ES-I3 (cell line): Measurements from ENCODE around the gene KLHL26.
"Not testable (repeated sequence)": the region's sequence is repeated elsewhere in the genome, so short reads cannot be mapped to it uniquely, and the experiment has no call there.

Experiments
- H3K36me3 ChIP-seq: 2 replicates; pipeline ENCODE4 v1.6.1; 2013; ENCODE audit warnings: mild to moderate bottlenecking, low read length, control low read depth, moderate library complexity; ENCODE audit not compliant: insufficient read depth
- H3K4me1 ChIP-seq: 2 replicates; pipeline ENCODE4 v1.6.1; 2013; ENCODE audit warnings: mild to moderate bottlenecking, control low read depth, low read length; ENCODE audit not compliant: insufficient read depth
- H3K9ac ChIP-seq: 2 replicates; pipeline ENCODE4 v1.6.1; 2013; ENCODE audit warnings: low read depth, mild to moderate bottlenecking, low read length, moderate library complexity
- H3K9me3 ChIP-seq: 2 replicates; pipeline ENCODE4 v1.6.1; 2013; ENCODE audit warnings: mild to moderate bottlenecking, low read length, moderate library complexity; ENCODE audit not compliant: control insufficient read depth, insufficient read depth

KLHL26 gene

GRCh38 chr19:18668744-18669523, 32.1 kb downstream of the KLHL26 start:
- H3K9me3 ChIP-seq = no peaks in the 10 kb centered on the region
- no peaks in the 10 kb centered on the region for H3K4me1 ChIP-seq
- H3K36me3 ChIP-seq = no peaks in the 10 kb centered on the region; the same call in 1 of the 2 replicates
- no peak overlapping the region for H3K9ac ChIP-seq

GRCh38 chr19:18669524-18669817, 32.6 kb downstream of the KLHL26 start:
- H3K9me3 ChIP-seq = no peaks in the 10 kb centered on the region
- H3K9ac ChIP-seq = no peak overlapping the region
- no peaks in the 10 kb centered on the region for H3K4me1 ChIP-seq
- H3K36me3 ChIP-seq = no peaks in the 10 kb centered on the region; the same call in 1 of the 2 replicates

DNA sequence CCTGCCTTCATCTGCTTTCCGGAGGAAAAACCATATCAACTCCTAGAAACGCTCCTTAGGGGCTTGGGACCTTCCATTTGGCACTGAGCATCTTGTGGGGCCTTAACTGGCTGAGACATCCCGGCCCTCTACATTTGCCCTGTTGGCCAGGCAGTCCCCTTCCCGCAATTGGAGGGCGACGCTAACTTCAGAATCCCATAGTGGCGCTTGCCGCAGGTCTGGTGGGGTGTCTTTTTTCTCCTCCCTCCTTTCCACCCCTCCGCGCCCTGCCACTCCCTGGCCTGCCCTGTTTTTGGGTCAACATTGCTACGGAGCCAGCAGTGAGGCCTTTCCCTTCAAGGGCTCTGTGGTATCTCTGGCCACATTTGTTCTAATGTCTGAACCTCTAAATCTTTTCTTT, 33.1 kb downstream of the KLHL26 start:
- no peaks in the 10 kb centered on the region for H3K4me1 ChIP-seq
- no peaks in the 10 kb centered on the region for H3K9me3 ChIP-seq
- no peaks in the 10 kb centered on the region; the same call in 1 of the 2 replicates for H3K36me3 ChIP-seq
- H3K9ac ChIP-seq = no peak overlapping the region

DNA sequence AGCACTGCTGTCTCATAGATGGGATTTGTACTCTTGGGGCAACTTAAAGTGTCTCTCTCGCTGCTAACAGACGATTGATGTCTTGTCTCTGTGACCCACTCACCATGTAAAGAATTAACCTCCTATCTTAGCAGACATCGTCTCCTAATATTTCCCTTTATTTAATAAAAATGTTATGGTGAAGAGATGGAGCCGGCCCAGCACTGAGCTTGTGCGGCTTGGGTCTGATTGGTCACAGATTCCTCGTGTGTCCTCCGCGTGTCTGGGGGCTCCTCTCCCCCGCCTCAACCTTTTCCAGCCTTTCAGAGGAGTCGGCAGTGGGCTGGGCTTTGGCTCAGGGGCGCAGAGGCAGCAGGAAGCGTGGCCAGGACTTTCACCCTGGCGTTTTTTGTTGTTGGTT, 33.5 kb downstream of the KLHL26 start:
- Histone ChIP-seq H3K36me3 (no peaks in the 10 kb centered on the region; the same call in 1 of the 2 replicates), H3K9me3 (no peaks in the 10 kb centered on the region), H3K4me1 (no peaks in the 10 kb centered on the region), H3K9ac (no peak overlapping the region)

DNA sequence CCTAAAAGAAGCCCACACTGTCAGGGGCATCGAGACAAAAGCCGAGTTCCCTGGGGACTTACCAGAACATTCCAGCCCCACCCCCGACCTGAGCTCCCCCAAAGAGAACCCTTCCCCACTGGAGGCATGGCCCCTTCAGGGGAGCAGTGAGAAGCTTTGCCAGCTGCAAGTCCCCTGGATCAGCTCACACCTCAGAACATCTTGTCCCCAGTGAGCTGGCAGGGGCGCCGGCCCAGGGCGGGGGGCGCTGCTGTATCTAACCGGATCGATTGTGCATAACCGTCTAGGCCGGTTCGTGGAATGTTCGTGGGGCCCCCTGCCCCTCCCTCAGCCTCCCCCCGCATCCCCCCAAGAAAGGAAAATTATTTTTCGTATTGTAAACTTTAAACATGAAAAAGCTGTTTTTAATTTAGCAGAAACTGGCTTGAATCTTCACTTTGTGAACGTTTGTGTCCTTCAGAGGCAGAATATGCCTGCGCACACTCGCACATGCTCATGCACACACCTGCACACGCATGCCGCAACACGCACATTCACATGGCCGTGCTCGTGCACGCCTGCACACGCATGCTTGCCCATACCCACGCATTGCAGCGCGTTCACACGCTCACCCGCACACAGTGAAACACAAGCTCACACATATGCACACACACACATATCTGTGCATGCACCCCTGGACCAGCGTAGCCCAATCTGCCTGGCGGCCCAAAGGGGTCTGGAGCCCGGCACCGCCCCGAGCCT, 34.6 kb downstream of the KLHL26 start:
- Histone ChIP-seq H3K9ac (no peak overlapping the region), H3K4me1 (no peaks in the 10 kb centered on the region), H3K9me3 (no peaks in the 10 kb centered on the region), H3K36me3 (no peaks in the 10 kb centered on the region; the same call in 1 of the 2 replicates)

GRCh38 chr19:18672044-18672451, 35.2 kb downstream of the KLHL26 start:
- no peaks in the 10 kb centered on the region for H3K9me3 ChIP-seq
- H3K36me3 ChIP-seq = no peaks in the 10 kb centered on the region; the same call in 1 of the 2 replicates
- no peaks in the 10 kb centered on the region for H3K4me1 ChIP-seq
- no peak overlapping the region for H3K9ac ChIP-seq

- no peaks in the 10 kb centered on the region; the same call in 1 of the 2 replicates for H3K36me3 ChIP-seq
- H3K9me3 ChIP-seq = no peaks in the 10 kb centered on the region
- no peak overlapping the region for H3K9ac ChIP-seq
- H3K4me1 ChIP-seq = peaks cover 1% of the 10 kb centered on the region; the same call in 1 of the 2 replicates
These were observed 35.9 kb downstream of the KLHL26 start for GRCh38 chr19:18672606-18673337.

DNA sequence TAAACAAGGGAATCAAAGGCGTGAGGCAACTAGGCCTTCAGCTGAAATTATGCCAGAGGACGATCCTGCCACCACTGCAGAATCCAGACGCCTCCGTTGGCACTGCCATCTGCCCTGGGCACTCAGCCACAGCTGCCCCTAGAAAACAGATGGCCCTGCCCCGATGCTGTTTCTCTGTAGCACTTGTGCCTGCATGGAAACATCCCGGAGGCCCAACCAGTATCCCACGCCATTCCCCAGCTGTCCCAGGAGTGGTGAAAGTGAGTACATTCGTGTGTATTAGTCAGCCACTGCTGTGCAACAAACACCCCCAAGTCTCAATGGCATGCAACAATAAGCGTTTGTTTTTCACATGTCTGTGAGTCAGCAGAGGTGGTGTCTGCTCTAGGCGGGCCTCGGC, 37.8 kb downstream of the KLHL26 start:
- Histone ChIP-seq H3K9ac (no peak overlapping the region), H3K36me3 (no peaks in the 10 kb centered on the region; the same call in 1 of the 2 replicates), H3K9me3 (no peaks in the 10 kb centered on the region), H3K4me1 (peaks cover 9% of the 10 kb centered on the region)

DNA sequence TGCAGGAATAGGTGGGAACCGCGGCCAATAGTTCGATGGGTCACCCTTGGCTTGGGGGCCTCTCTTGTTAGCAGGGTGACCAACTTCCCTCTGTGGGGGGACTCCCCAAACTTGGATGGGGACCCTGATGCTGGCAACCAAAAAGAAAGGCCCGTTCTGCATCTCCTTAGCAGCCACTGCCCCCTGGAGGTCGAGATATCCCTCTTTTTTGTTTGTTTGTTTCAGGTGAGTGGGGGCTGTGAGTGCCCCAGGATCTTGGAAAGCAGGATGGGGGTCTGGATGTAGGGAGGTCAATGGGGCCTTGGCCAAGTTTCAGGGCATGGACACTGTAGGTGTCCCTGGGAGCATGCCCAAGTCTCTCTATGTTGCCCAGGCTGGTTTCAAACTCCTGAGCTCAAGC, 39.0 kb downstream of the KLHL26 start:
- H3K4me1 ChIP-seq = peaks cover 9% of the 10 kb centered on the region

DNA sequence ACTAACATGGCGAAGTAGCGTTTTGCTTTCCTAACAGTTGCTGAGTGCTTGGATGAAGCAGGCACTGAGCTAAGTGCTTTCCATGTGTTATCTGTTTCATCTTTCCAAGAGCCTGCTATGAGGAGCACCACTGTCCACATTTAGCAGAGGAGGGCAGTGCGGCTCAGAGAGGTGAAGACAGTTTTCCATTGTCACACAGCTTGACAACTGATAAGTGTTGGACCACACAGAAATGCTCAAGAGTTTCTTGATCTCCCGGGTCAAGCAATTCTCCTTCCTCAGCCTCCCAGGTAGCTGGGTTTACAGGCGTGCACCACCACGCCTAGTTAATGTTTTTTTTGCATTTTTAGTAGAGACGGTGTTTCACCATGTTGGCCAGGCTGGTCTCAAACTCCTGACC, 39.9 kb downstream of the KLHL26 start:
- Histone ChIP-seq H3K9ac (no peak overlapping the region), H3K4me1 (peaks cover 9% of the 10 kb centered on the region), H3K36me3 (no peaks in the 10 kb centered on the region), H3K9me3 (no peaks in the 10 kb centered on the region)

More for the DNA sequence above, 39.0 kb downstream of the KLHL26 start:
- H3K36me3 ChIP-seq = no peaks in the 10 kb centered on the region
- no peaks in the 10 kb centered on the region for H3K9me3 ChIP-seq
- no peak overlapping the region for H3K9ac ChIP-seq

DNA sequence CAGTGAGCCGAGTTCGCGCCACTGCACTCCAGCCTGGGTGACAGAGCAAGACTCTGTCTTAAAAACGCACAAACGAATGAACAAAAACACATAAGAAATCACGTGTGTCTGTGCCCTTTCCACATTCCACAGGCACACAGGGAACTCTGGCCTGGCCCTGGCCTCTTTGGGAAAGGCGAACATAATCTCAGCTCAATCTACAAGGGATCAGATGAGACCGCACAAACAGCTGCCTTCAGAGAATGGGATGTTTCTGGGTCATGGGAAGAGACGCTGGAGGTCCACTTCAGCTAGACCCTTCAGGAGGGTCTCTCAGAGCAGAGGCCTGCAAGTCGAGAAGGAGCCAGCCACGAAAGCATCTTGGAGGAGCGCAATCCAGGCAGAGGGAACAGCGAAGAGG, 40.3 kb downstream of the KLHL26 start:
- Histone ChIP-seq H3K9me3 (no peaks in the 10 kb centered on the region), H3K9ac (no peak overlapping the region), H3K4me1 (peaks cover 9% of the 10 kb centered on the region), H3K36me3 (no peaks in the 10 kb centered on the region)

GRCh38 chr19:18680148-18680547, 43.3 kb downstream of the KLHL26 start:
- H3K36me3 ChIP-seq, H3K4me1 ChIP-seq, H3K9me3 ChIP-seq, H3K9ac ChIP-seq: not testable (repeated sequence)

- Histone ChIP-seq H3K4me1 (peaks cover 8% of the 10 kb centered on the region), H3K9me3 (no peaks in the 10 kb centered on the region), H3K9ac (peak overlapping the region; percentile 50), H3K36me3 (no peaks in the 10 kb centered on the region)
These were observed 45.9 kb downstream of the KLHL26 start for GRCh38 chr19:18682807-18683108.

DNA sequence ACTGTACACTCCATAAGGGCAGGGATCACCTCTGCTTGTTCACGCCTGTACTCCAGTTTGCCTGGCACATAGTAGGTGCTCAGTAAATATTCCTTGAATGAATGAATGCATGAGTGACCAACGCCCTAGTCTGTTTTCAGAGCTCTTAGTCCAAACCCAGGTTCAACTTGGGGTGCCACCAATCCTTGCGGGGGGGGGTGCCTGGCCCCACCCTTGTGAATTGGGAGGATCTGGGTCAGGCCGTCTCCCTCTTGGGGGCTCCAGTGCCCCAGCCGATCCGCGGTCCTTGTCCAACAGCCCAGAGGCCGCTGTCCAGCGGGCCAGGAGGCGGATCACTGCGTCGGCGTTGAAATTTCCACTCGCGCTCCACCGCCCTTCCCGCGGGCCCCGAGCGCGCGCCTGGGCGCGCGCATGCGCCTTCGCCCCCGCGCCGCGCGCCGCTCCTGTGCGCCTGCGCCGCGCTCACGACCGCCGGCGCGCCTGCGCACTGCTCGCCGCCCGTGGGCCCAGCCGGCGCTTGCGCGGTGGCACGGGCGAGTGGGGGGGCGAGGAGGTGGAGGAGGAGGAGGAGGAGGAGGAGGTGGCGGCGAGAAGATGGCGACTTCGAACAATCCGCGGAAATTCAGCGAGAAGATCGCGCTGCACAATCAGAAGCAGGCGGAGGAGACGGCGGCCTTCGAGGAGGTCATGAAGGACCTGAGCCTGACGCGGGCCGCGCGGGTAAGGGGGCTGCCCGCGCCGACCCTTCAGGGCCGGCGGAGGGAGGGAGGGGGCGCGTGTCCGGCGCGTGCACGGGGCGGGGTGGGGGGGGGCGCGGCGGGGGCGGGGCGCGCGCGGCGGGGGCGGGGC, 46.5 kb downstream of the KLHL26 start, which contains the start of gene CRTC1:
CRTC1 (plus strand) TSS at position 572 of the 849 bp plus-strand sequence; CDS start at position 595, 23 bp downstream.
- peaks cover 2% of the 10 kb centered on the region for H3K4me1 ChIP-seq
- peak within 1 kb of the TSS; percentile 50 for H3K9ac ChIP-seq
- no peaks in the 10 kb centered on the region for H3K36me3 ChIP-seq
- H3K9me3 ChIP-seq = no peaks in the 10 kb centered on the region
